IMR-90 (cell line): ENCODE results near the gene PRUNE2. TPM values are rescaled to one million over a fixed set of nuclear protein-coding genes. Genes with fewer than 3 reads are reported as not detected.

Source experiments
- ATAC-seq: fragments of 200-7000 bp; cut with Tn5 transposase; 2 replicates; pipeline ENCODE4 v1.9.1; 2020; ENCODE audit warnings: low read depth, mild to moderate bottlenecking, moderate library complexity
- BruUV-seq: library from RNA; stranded (reverse); fragments of 400-500 nt; replicated peaks from 2 replicates; lab custom pipeline; 2021; lab: Mats Ljungman, UMichigan
- CTCF ChIA-PET: fragments of 300-600 bp; formaldehyde crosslinking; extraction: SDS; loops from one replicate; lab custom pipeline; 2021; ENCODE audit warnings: antibody characterized with exemption; lab: Yijun Ruan, JAX
- POLR2A ChIA-PET: fragments of 300-600 bp; sonication (Branson Sonifier 250); formaldehyde crosslinking; loops from one replicate; lab custom pipeline; 2022; ENCODE audit warnings: antibody characterized with exemption; ENCODE audit not compliant: unreplicated experiment; lab: Charles Lee
- DNase-seq: peaks from one replicate; pipeline ENCODE4 v3.0.0; 2013
- H2AFZ ChIP-seq: replicated peaks from 2 replicates; pipeline ENCODE3; 2013; ENCODE audit warnings: low read length, mild to moderate bottlenecking; ENCODE audit not compliant: poor library complexity
- H2AK5ac ChIP-seq: 2 replicates; pipeline ENCODE4 v1.6.1; 2013; ENCODE audit warnings: low read depth, low read length, inconsistent platforms
- H2AK9ac ChIP-seq: replicated peaks from 2 replicates; pipeline ENCODE3; 2013; ENCODE audit warnings: mild to moderate bottlenecking, low read depth, low read length, moderate library complexity; ENCODE audit not compliant: poor library complexity
- H2BK120ac ChIP-seq: 2 replicates; pipeline ENCODE4 v1.6.1; 2013; ENCODE audit warnings: low read depth, low read length, inconsistent platforms
- H2BK15ac ChIP-seq: 3 replicates; pipeline ENCODE4 v1.6.1; 2013; ENCODE audit warnings: low read depth, low read length, inconsistent platforms
- H2BK20ac ChIP-seq: 2 replicates; pipeline ENCODE4 v1.6.1; 2013; ENCODE audit warnings: low read depth, mild to moderate bottlenecking, inconsistent platforms, low read length, moderate library complexity
- H2BK5ac ChIP-seq: 2 replicates; pipeline ENCODE4 v1.6.1; 2013; ENCODE audit warnings: mild to moderate bottlenecking, low read depth, low read length, inconsistent platforms; ENCODE audit not compliant: poor library complexity, severe bottlenecking
- H3K14ac ChIP-seq: replicated peaks from 2 replicates; pipeline ENCODE4 v1.6.1; 2013; ENCODE audit warnings: low read depth, low read length, inconsistent platforms
- H3K18ac ChIP-seq: 2 replicates; pipeline ENCODE4 v1.6.1; 2013; ENCODE audit warnings: low read depth, low read length, control low read depth
- H3K23ac ChIP-seq: 2 replicates; pipeline ENCODE4 v1.6.1; 2013; ENCODE audit warnings: low read depth, low read length, inconsistent platforms
- H3K27ac ChIP-seq: 2 replicates; pipeline ENCODE4 v1.5.1; 2013; ENCODE audit warnings: mild to moderate bottlenecking, control low read depth, low read length; ENCODE audit not compliant: insufficient read depth
- H3K27me3 ChIP-seq: 2 replicates; pipeline ENCODE4 v1.6.1; 2013; ENCODE audit warnings: low read length; ENCODE audit not compliant: control insufficient read depth, insufficient read depth
- H3K36me3 ChIP-seq: 2 replicates; pipeline ENCODE4 v1.6.1; 2013; ENCODE audit warnings: low read length, mixed read lengths; ENCODE audit not compliant: control insufficient read depth, insufficient read depth
- H3K4ac ChIP-seq: 2 replicates; pipeline ENCODE4 v1.6.1; 2013; ENCODE audit warnings: low read depth, low read length, inconsistent platforms
- H3K4me1 ChIP-seq: 2 replicates; pipeline ENCODE4 v1.6.1; 2013; ENCODE audit warnings: low read length, mixed read lengths; ENCODE audit not compliant: control insufficient read depth, insufficient read depth
- H3K4me2 ChIP-seq: 2 replicates; pipeline ENCODE4 v1.6.1; 2013; ENCODE audit warnings: low read depth, mild to moderate bottlenecking, control low read depth, low read length, moderate library complexity
- H3K4me3 ChIP-seq: 2 replicates; pipeline ENCODE4 v1.5.1; 2013; ENCODE audit warnings: low read depth, mild to moderate bottlenecking, control low read depth, low read length, moderate library complexity; ENCODE audit not compliant: insufficient read depth
- H3K56ac ChIP-seq: 2 replicates; pipeline ENCODE4 v1.6.1; 2013; ENCODE audit warnings: low read length, inconsistent platforms; ENCODE audit not compliant: insufficient read depth; ENCODE audit errors: extremely low read depth
- H3K79me1 ChIP-seq, 2 experiments: 2 replicates each; pipeline ENCODE4 v1.6.1; 2013; ENCODE audit warnings: low read length in 2 of 2, inconsistent platforms in 1 of 2, low read depth in 1 of 2
- H3K9ac ChIP-seq: 2 replicates; pipeline ENCODE4 v1.6.1; 2013; ENCODE audit warnings: low read depth, low read length, control low read depth
- H3K9me1 ChIP-seq: 2 replicates; pipeline ENCODE4 v1.6.1; 2013; ENCODE audit warnings: low read length, inconsistent platforms; ENCODE audit not compliant: insufficient read depth
- H3K9me3 ChIP-seq: 2 replicates; pipeline ENCODE4 v1.6.1; 2013; ENCODE audit warnings: low read length; ENCODE audit not compliant: control insufficient read depth, insufficient read depth
- H4K20me1 ChIP-seq: 2 replicates; pipeline ENCODE4 v1.6.1; 2013; ENCODE audit warnings: low read length, inconsistent platforms; ENCODE audit not compliant: insufficient read depth
- H4K5ac ChIP-seq: 2 replicates; pipeline ENCODE4 v1.6.1; 2013; ENCODE audit warnings: mild to moderate bottlenecking, low read depth, low read length, control low read depth
- H4K8ac ChIP-seq, 2 experiments: 2 replicates each; pipeline ENCODE4 v1.6.1; 2013; ENCODE audit warnings: low read depth in 2 of 2, low read length in 2 of 2, control low read depth in 1 of 2, inconsistent platforms in 1 of 2
- H4K91ac ChIP-seq: 2 replicates; pipeline ENCODE4 v1.6.1; 2013; ENCODE audit warnings: low read depth, low read length, inconsistent platforms; ENCODE audit not compliant: insufficient read depth
- CHD1 ChIP-seq: IDR thresholded peaks from 2 replicates; pipeline ENCODE4 v1.6.1; 2012; ENCODE audit warnings: low read depth, low read length, improper control_type of control experiment
- FOS ChIP-seq: fragments of 150-350 bp; IDR thresholded peaks from 2 replicates; pipeline ENCODE4 v1.6.1; 2016; ENCODE audit warnings: low read depth, low read length
- MAFK ChIP-seq: IDR thresholded peaks from 2 replicates; pipeline ENCODE4 v1.6.1; 2012; ENCODE audit warnings: low read depth, low read length, improper control_type of control experiment
- USF2 ChIP-seq: fragments of 150-350 bp; IDR thresholded peaks from 2 replicates; pipeline ENCODE4 v1.6.1; 2017; ENCODE audit warnings: mild to moderate bottlenecking, antibody characterized with exemption, low read length, low read depth
- WGBS, 2 experiments: methylation state at CpG; one replicate each; pipeline versions ENCODE4 v1.1.5 to v1.1.7; 2013; ENCODE audit warnings: missing lambda C conversion rate in 2 of 2; ENCODE audit not compliant: insufficient read length in 1 of 2; ENCODE audit errors: extremely low coverage in 2 of 2; 5-methylcytosine and 5-hydroxymethylcytosine counted together
- dilution Hi-C: fragments of 300-500 bp; cut with HindIII; formaldehyde crosslinking; loops from one replicate; pipeline ENCODE4 v1.14.3; 2018; ENCODE audit warnings: low sequenced_read_pairs; ENCODE audit not compliant: unreplicated experiment
- in situ Hi-C: fragments of 300-500 bp; cut with MboI; formaldehyde crosslinking; loops from 3 replicates; pipeline ENCODE4 v1.14.3; 2019; ENCODE audit warnings: low sequenced_read_pairs, inconsistent platforms, mixed read lengths
- intact Hi-C: fragments of 100-400 bp; cut with micrococcal nuclease; formaldehyde crosslinking; loops from 2 replicates; pipeline ENCODE4 v1.10.0; 2022
- polyA plus RNA-seq, 3 experiments: library from polyadenylated mRNA; depleted of rRNA; stranded (reverse); fragments of >200 nt; gene quantifications; 2 replicates each; pipeline ENCODE4 v1.2.3, GENCODE V29; 2012; ENCODE audit warnings: low replicate concordance in 1 of 3
- total RNA-seq: library from RNA; depleted of rRNA; stranded (reverse); fragments of >200 nt; gene quantifications from 2 replicates; pipeline ENCODE4 v1.2.3, GENCODE V29; 2012

Gene PRUNE2
- total and polyA plus RNA-seq, 2 of the 4 experiments (the other 2 are of a cell fraction) = 0.70 to 1.6 TPM

- H4K20me1 ChIP-seq = no peaks in the 10 kb centered on the region
- H3K9me3 ChIP-seq = no peaks in the 10 kb centered on the region
- no peak overlapping the region for H3K4ac ChIP-seq
- POLR2A ChIA-PET = interaction anchor here (0.6 kb wide), 1 partner anchor 13 kb away, joined by 10 read pairs; no protein-coding TSS in a partner anchor
- H2BK15ac ChIP-seq = no peak overlapping the region
- no peaks in the 10 kb centered on the region for H3K27me3 ChIP-seq
- intact Hi-C loops = no loop called here
- H2BK20ac ChIP-seq = no peak overlapping the region
- H3K56ac ChIP-seq = no peak overlapping the region
- H3K4me1 ChIP-seq = peaks cover 4% of the 10 kb centered on the region
- CTCF ChIA-PET = interaction anchor here (1.0 kb wide), 1 partner anchor 12 kb away, joined by 3 read pairs; no protein-coding TSS in a partner anchor
- no peak overlapping the region for H3K4me2 ChIP-seq
- no peak overlapping the region for H2BK120ac ChIP-seq
- no peak overlapping the region for H2AFZ ChIP-seq
- H3K9me1 ChIP-seq = no peaks in the 10 kb centered on the region
- no peak overlapping the region for H2AK9ac ChIP-seq
- no peak overlapping the region for H2AK5ac ChIP-seq
- no peak overlapping the region for H4K91ac ChIP-seq
- no peak overlapping the region for H4K5ac ChIP-seq
- no peak for ATAC-seq
- in situ Hi-C loops = no loop called here
- H3K79me1 ChIP-seq = no peaks in the 10 kb centered on the region
- no TSS peak for BruUV-seq
- WGBS, 2 experiments = 40% methylated on average over 2 of the region's 4 CpGs; no CpG with 5 or more reads in 1 of the 2 experiments
- H3K18ac ChIP-seq = no peak overlapping the region
- no peak overlapping the region for H2BK5ac ChIP-seq
- H4K8ac ChIP-seq = no peak overlapping the region
- DNase-seq = no peak
- no peak for TF ChIP-seq USF2
- no peak for TF ChIP-seq FOS
- no peak for TF ChIP-seq CHD1
- no peak for TF ChIP-seq MAFK
- H3K23ac ChIP-seq = no peak overlapping the region
- no peak overlapping the region for H3K4me3 ChIP-seq
- no peaks in the 10 kb centered on the region for H3K36me3 ChIP-seq
- no peak overlapping the region for H3K14ac ChIP-seq
- dilution Hi-C loops = no loop called here
- no peak overlapping the region for H3K9ac ChIP-seq
- no peak overlapping the region for H3K27ac ChIP-seq
Measured at GRCh38 chr9:76646249-76646648, 259.7 kb downstream of the PRUNE2 start.
